Mucosa of stomach (tissue), 1 donor: ENCODE measurements around the gene PTPRM.

Source experiments
- H3K27me3 ChIP-seq: one replicate; pipeline ENCODE4 v1.7.0; 2013; ENCODE audit warnings: mild to moderate bottlenecking, low read length; ENCODE audit not compliant: control insufficient read depth, insufficient read depth
- H3K36me3 ChIP-seq: one replicate; pipeline ENCODE4 v1.7.0; 2013; ENCODE audit warnings: low read length; ENCODE audit not compliant: control insufficient read depth, insufficient read depth
- H3K4me1 ChIP-seq: one replicate; pipeline ENCODE4 v1.7.0; 2013; ENCODE audit warnings: mild to moderate bottlenecking, low read length; ENCODE audit not compliant: control insufficient read depth, insufficient read depth
- H3K4me3 ChIP-seq: one replicate; pipeline ENCODE4 v1.7.0; 2013; ENCODE audit warnings: low read length
- H3K9ac ChIP-seq: one replicate; pipeline ENCODE4 v1.7.0; 2013; ENCODE audit warnings: mild to moderate bottlenecking, low read length, moderate library complexity
- H3K9me3 ChIP-seq: one replicate; pipeline ENCODE4 v1.7.0; 2013; ENCODE audit warnings: mild to moderate bottlenecking, low read length, moderate library complexity; ENCODE audit not compliant: control insufficient read depth
- donor health status: Pancreatic carcinoma.

The PTPRM gene

GRCh38 chr18:7669361-7669760 is 102.2 kb downstream of the PTPRM start:
- no peaks in the 10 kb centered on the region for H3K4me1 ChIP-seq
- H3K9ac ChIP-seq: no peak overlapping the region
- H3K9me3 ChIP-seq: no peaks in the 10 kb centered on the region
- no peak overlapping the region for H3K4me3 ChIP-seq
- no peaks in the 10 kb centered on the region for H3K36me3 ChIP-seq
- H3K27me3 ChIP-seq: no peaks in the 10 kb centered on the region

GRCh38 chr18:7671105-7671504 is 104.0 kb downstream of the PTPRM start:
- H3K27me3 ChIP-seq: no peaks in the 10 kb centered on the region

DNA sequence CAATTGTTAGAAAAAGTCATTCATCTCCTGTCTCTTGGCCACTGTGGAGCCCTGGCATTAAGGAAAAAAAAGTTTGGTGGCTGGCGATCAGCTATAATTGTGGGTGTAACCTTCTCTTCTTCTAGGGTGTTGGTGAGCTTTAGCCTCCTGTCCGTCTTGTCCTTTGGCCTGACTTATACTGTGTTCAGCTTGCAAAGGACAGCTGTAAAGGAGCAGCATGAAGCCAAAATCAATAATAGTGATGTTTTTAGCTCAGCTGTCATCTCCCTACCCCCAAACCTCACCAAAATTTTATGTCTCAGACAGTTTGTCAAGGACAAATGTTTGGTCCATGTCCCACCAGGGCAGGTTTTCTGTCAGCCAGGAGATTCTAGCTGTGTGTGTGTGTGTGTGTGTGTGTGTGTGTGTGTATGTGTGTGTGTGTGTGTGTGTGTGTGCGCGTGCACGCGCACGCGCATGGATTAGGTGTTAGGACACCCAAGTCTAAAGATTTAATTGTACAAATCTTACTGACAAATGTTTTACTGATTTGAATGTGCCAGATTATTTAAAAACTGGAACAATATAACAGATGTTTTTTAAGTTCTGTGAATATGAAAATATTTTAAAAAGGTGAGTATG is 109.2 kb downstream of the PTPRM start:
- Histone ChIP-seq H3K4me3 (no peak overlapping the region), H3K27me3 (no peaks in the 10 kb centered on the region), H3K36me3 (no peaks in the 10 kb centered on the region), H3K4me1 (no peaks in the 10 kb centered on the region), H3K9ac (no peak overlapping the region), H3K9me3 (no peaks in the 10 kb centered on the region)

More at GRCh38 chr18:7671105-7671504, 104.0 kb downstream of the PTPRM start:
- Histone ChIP-seq H3K4me1 (no peaks in the 10 kb centered on the region), H3K9ac (no peak overlapping the region), H3K36me3 (no peaks in the 10 kb centered on the region), H3K4me3 (no peak overlapping the region), H3K9me3 (no peaks in the 10 kb centered on the region)

DNA sequence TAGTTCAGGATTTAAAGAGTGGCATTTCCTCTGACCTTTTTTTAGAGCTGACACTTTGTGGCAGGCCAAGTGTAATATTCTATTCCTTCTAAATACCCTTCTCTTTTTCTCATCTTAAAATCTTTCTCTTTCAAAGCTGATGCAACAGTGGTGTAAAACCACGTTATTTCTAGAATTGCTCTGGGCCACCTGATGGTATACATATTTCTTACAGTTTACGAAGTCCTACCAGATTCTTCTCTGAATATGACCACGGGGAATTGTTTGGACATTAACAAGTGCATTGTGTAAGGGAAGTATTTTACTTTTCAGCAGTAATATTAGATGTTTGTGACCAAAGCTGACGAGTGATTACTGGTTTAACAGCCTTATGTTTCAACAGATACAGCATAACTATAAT is 109.9 kb downstream of the PTPRM start:
- Histone ChIP-seq H3K27me3 (no peaks in the 10 kb centered on the region), H3K9ac (no peak overlapping the region), H3K9me3 (no peaks in the 10 kb centered on the region), H3K36me3 (no peaks in the 10 kb centered on the region), H3K4me1 (no peaks in the 10 kb centered on the region), H3K4me3 (no peak overlapping the region)

DNA sequence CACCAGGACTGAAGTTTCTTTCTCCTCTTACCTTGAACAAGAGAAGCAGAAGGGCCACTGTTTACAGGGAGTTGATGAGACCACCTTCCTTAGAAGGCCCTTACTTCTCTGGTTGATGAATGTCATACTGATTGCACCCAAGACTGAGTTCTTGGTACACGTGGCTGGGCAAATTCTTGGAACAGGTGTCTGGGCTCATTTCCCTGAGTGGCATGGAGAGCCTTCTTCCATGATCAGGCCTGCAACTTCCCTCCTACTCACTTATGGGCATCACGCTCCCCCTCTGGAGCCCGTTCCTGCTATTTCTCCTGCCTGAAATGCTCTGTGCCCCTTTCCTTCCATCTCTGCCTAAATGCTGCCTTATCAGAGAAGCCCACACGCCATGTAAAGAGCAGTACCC is 110.3 kb downstream of the PTPRM start:
- Histone ChIP-seq H3K9ac (no peak overlapping the region), H3K4me1 (no peaks in the 10 kb centered on the region), H3K4me3 (no peak overlapping the region), H3K36me3 (no peaks in the 10 kb centered on the region), H3K9me3 (no peaks in the 10 kb centered on the region), H3K27me3 (no peaks in the 10 kb centered on the region)

GRCh38 chr18:7678389-7678788 is 111.3 kb downstream of the PTPRM start:
- no peaks in the 10 kb centered on the region for H3K36me3 ChIP-seq
- no peaks in the 10 kb centered on the region for H3K27me3 ChIP-seq
- no peaks in the 10 kb centered on the region for H3K9me3 ChIP-seq
- H3K4me3 ChIP-seq: no peak overlapping the region
- no peaks in the 10 kb centered on the region for H3K4me1 ChIP-seq
- H3K9ac ChIP-seq: no peak overlapping the region

- H3K27me3 ChIP-seq: no peaks in the 10 kb centered on the region
- H3K9ac ChIP-seq: no peak overlapping the region
- no peak overlapping the region for H3K4me3 ChIP-seq
- H3K36me3 ChIP-seq: no peaks in the 10 kb centered on the region
- H3K9me3 ChIP-seq: no peaks in the 10 kb centered on the region
- no peaks in the 10 kb centered on the region for H3K4me1 ChIP-seq
Observed at GRCh38 chr18:7678801-7679200, 111.7 kb downstream of the PTPRM start.

GRCh38 chr18:7681298-7681697 is 114.2 kb downstream of the PTPRM start:
- Histone ChIP-seq H3K9me3 (no peaks in the 10 kb centered on the region), H3K27me3 (no peaks in the 10 kb centered on the region), H3K9ac (no peak overlapping the region), H3K4me3 (no peak overlapping the region), H3K36me3 (no peaks in the 10 kb centered on the region), H3K4me1 (no peaks in the 10 kb centered on the region)

DNA sequence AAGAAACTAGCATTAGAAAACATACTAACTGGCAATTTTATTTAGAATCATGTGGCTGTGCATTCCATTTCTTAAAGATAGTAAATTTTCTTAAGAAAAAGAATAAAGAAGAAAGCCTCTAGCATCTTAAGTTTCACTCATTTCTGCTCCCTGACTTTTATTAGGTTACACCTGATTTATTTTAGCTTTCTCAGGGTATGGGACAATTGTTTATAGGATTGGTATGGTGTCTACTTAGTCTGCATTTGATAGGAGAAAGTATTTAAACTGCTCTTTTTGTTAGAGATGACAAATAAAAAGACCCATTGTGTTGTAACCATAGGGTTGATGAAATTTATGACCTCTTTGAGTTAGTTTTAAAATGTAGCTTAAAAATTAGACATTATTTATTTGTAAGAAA is 115.2 kb downstream of the PTPRM start:
- no peaks in the 10 kb centered on the region for H3K36me3 ChIP-seq
- H3K4me1 ChIP-seq: no peaks in the 10 kb centered on the region
- no peak overlapping the region for H3K9ac ChIP-seq
- H3K27me3 ChIP-seq: no peaks in the 10 kb centered on the region
- H3K9me3 ChIP-seq: no peaks in the 10 kb centered on the region
- H3K4me3 ChIP-seq: no peak overlapping the region

DNA sequence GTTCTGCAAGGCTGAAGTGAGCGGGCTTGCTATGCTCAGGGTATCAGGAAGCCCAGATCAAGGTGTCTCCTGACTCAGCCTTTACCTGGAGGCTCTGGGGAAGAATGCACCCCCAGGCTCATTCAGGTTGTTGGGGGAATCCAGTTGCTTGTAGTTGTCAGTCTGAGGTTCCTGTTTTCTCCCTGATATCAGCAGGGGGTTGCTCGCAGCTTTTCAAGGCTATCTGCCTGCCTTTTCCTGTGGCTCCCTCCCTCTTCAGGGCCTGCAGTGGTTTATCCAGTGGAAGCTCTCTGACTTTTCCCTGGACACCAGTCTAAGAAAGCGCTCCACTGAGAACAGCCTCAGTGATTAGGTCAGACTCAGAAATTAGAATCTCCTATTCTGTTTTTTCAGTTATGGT is 116.6 kb downstream of the PTPRM start:
- H3K4me3 ChIP-seq: no peak overlapping the region

DNA sequence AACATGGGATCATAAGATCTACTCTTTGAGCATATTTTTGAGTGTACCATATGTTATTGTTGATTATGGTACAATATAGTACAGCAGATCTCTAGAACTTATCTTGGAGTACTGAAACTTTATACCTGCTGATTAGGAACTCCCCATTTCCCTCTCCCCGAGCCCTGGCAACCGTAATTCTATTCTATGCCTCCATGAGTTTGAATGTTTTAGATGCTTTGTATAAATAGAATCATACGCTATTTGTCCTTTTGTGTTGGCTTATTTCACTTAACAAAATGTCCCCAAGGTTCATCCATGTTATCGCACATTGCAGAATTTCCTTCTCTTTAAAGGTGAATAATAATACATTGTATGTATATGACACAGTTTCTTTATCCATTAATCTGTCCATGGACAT is 117.2 kb downstream of the PTPRM start:
- H3K27me3 ChIP-seq: no peaks in the 10 kb centered on the region
- no peaks in the 10 kb centered on the region for H3K4me1 ChIP-seq
- no peak overlapping the region for H3K9ac ChIP-seq
- H3K4me3 ChIP-seq: no peak overlapping the region
- H3K9me3 ChIP-seq: no peaks in the 10 kb centered on the region
- H3K36me3 ChIP-seq: no peaks in the 10 kb centered on the region

More for the DNA sequence above, 116.6 kb downstream of the PTPRM start:
- no peaks in the 10 kb centered on the region for H3K36me3 ChIP-seq
- H3K4me1 ChIP-seq: no peaks in the 10 kb centered on the region
- no peaks in the 10 kb centered on the region for H3K9me3 ChIP-seq
- H3K27me3 ChIP-seq: no peaks in the 10 kb centered on the region
- no peak overlapping the region for H3K9ac ChIP-seq

DNA sequence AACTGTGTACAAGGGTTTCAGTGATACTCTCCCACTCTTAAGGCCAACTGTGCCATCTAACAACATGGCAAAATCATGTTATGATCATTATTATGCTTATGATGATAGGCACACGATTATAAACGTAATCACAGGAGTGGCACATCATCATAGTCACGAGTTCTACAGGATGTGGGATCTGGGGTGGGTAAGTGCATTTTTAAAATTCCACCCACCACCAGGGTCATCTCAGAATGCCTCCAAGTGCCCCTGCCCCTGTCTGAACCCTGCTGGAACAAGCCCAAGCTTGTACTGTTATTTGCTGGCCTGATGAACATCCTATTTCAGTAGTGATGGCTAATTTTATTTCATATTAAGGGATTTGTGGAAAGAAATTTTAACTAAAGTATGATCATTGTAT is 117.8 kb downstream of the PTPRM start:
- H3K4me1 ChIP-seq: no peaks in the 10 kb centered on the region
- no peak overlapping the region for H3K4me3 ChIP-seq
- H3K9ac ChIP-seq: no peak overlapping the region
- no peaks in the 10 kb centered on the region for H3K9me3 ChIP-seq
- H3K27me3 ChIP-seq: no peaks in the 10 kb centered on the region
- no peaks in the 10 kb centered on the region for H3K36me3 ChIP-seq

DNA sequence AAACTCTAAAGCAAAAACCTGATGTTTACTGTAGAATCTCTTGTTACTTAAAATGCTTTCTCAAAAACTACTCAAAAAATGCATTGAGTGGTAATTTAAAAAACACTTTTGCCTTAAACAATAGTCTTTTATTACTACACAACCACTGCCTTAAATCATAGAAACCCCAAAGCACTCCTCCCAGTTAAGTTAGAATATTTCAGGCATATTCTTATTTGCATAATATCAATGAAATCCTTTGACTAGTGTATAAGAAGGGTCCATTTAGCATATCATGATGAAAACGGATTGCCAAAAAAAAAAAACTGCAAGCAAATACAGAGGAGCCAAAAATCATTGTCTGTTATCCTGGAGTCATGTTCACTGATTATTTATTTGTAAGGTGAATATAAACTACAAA is 119.2 kb downstream of the PTPRM start:
- H3K4me3 ChIP-seq: no peak overlapping the region
- H3K27me3 ChIP-seq: no peaks in the 10 kb centered on the region
- no peaks in the 10 kb centered on the region for H3K9me3 ChIP-seq
- no peaks in the 10 kb centered on the region for H3K4me1 ChIP-seq
- no peaks in the 10 kb centered on the region for H3K36me3 ChIP-seq
- no peak overlapping the region for H3K9ac ChIP-seq
